Epithelial cell of esophagus (primary cell): Measurements from ENCODE around the gene PJA2.
"Not testable (repeated sequence)": the region's sequence is repeated elsewhere in the genome, so short reads cannot be mapped to it uniquely, and the experiment has no call there.

ENCODE experiments used
- DNase-seq: peaks from one replicate; pipeline ENCODE4 v3.0.0; 2010; ENCODE audit warnings: low read depth
- H3K4me3 ChIP-seq: 2 replicates; pipeline ENCODE4 v1.5.1; 2011; ENCODE audit warnings: mild to moderate bottlenecking, low read length, control low read depth
- TF ChIP-seq, protein P1 (sequence below): IDR thresholded peaks from 2 replicates; pipeline ENCODE4 v1.5.1; 2011; ENCODE audit warnings: low read depth, mild to moderate bottlenecking, low read length, control low read depth, inconsistent platforms; ENCODE audit not compliant: insufficient read depth; ENCODE audit errors: missing control alignments

Gene PJA2

DNA sequence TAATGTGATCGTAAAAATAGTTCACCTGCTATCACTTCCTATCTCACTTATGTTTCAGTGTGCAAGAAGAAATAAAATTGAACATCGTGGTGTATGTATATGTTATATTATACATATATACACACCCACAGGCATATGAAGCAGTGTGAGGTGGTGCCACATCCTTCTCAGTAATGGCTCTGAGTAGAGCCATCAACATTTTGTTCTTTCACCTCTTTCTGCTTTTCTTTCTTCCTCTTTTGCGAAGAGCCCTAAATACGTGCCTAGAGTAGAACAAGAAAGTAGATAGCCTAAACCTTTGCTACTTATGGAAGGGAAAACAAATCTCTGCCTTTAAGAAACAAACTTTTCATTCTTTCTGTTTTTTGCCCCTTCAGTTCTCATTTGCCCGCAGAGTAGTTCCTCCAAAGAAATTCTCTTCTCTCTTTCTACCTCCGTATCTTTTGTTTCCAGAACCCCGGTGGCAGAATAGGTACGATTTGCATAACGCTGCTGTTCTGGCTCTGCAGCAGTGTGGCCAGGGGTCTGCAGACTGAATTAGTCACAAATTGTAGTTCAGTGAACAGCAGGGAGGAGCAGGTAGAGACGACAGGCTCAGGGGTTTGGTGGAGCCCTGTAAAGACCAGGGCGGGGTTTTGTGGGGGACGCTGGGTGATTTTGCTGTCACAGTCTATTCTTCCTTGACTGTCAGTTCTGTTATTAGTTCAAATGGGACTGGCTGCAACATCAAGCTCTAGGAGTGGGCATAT lies 40.5 kb upstream of the PJA2 start:
- TF ChIP-seq, protein P1, sequence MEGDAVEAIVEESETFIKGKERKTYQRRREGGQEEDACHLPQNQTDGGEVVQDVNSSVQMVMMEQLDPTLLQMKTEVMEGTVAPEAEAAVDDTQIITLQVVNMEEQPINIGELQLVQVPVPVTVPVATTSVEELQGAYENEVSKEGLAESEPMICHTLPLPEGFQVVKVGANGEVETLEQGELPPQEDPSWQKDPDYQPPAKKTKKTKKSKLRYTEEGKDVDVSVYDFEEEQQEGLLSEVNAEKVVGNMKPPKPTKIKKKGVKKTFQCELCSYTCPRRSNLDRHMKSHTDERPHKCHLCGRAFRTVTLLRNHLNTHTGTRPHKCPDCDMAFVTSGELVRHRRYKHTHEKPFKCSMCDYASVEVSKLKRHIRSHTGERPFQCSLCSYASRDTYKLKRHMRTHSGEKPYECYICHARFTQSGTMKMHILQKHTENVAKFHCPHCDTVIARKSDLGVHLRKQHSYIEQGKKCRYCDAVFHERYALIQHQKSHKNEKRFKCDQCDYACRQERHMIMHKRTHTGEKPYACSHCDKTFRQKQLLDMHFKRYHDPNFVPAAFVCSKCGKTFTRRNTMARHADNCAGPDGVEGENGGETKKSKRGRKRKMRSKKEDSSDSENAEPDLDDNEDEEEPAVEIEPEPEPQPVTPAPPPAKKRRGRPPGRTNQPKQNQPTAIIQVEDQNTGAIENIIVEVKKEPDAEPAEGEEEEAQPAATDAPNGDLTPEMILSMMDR: no peak
- no peak for DNase-seq
- H3K4me3 ChIP-seq: no peak overlapping the region

GRCh38 chr5:109448838-109449237 lies 39.1 kb upstream of the PJA2 start:
- H3K4me3 ChIP-seq: no peak overlapping the region
- TF ChIP-seq, protein P1: no peak
- DNase-seq: peak; percentile 87

- no peak overlapping the region for H3K4me3 ChIP-seq
- DNase-seq: no peak
- TF ChIP-seq, protein P1: no peak
These were observed 29.8 kb upstream of the PJA2 start for GRCh38 chr5:109439590-109439989.

- DNase-seq: no peak
- TF ChIP-seq, protein P1: no peak
- no peak overlapping the region for H3K4me3 ChIP-seq
These were observed 16.3 kb upstream of the PJA2 start for GRCh38 chr5:109426075-109426474.

DNA sequence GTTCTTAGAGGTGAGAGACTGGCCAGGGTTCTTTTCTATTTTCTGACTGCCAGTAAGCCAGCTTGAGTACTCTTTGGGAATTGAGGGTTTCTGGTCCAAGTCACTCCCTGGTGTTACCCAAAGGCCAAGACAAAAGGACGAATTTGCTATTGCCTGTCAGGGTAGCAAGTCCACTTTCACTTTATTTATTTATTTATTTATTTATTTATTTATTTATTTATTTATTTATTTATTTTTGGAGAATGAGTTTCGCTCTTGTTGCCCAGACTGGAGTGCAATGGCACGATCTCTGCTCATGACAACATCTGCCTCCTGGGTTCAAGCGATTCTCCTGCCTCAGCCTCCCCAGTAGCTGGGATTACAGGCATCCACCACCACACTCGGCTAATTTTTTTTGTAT lies 15.7 kb upstream of the PJA2 start:
- not testable (repeated sequence) for H3K4me3 ChIP-seq, DNase-seq

- TF ChIP-seq, protein P1: no peak
- no peak for DNase-seq
- H3K4me3 ChIP-seq: no peak overlapping the region
These were observed 12.2 kb upstream of the PJA2 start for GRCh38 chr5:109421956-109422355.

DNA sequence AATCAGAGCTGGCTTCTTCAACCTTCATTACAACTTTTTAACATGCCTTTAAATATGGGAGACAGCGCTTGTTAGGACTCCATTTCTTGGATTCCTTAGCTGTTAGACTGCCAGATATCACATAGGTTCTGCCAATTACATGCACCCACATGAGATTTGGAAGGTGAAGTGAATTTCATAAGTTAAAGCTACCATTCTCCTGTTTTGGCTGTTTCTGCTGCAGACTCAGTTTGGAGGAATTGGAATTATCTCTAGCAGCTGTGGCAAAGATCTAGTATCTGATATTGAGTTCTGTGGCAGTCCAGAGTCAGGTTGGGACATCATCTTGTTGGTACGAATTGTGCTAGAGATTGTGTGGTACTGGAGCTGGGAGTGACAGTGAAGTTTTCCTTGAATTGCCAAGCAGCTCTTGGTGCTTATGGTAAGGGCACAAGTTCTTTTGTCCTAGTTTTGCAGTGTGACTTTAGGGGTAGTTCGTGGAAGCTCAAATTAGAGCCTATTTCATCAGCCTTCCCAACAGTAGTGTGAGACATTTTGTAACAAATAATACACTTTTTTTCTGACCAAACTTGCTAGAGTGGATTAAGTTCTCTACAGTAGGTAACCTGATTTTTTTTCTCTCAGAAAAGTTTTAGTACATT lies 9.1 kb upstream of the PJA2 start:
- DNase-seq: no peak
- TF ChIP-seq, protein P1: no peak
- no peak overlapping the region for H3K4me3 ChIP-seq
